Spleen (tissue), 11 donors: ENCODE results near the gene CPA5. TPM values are rescaled to one million over a fixed set of nuclear protein-coding genes. Genes with fewer than 3 reads are reported as not detected.

Source experiments
- DNase-seq: peaks from one replicate; pipeline ENCODE4 v3.0.0-alpha.2; 2020
- H3K27ac ChIP-seq, 8 donors: fragments of 200-600 bp; sonication (generic) in 7 of 8; 1 replicate in 4 of 8; 2 replicates in 4 of 8; pipeline versions ENCODE4 v1.5.0 to v1.8.0; 2016 to 2021; ENCODE audit warnings: inconsistent platforms in 4 of 8, mild to moderate bottlenecking in 4 of 8, moderate library complexity in 1 of 8
- H3K27me3 ChIP-seq, 7 donors: fragments of 200-600 bp; sonication (generic) in 6 of 7; replicated peaks in 1 of 7; 1 replicate in 4 of 7; 2 replicates in 3 of 7; pipeline versions ENCODE4 v1.5.0 to v1.8.0; 2016 to 2021; ENCODE audit warnings: inconsistent platforms in 3 of 7, mild to moderate bottlenecking in 1 of 7
- H3K36me3 ChIP-seq, 6 donors: fragments of 200-600 bp; sonication (generic) in 5 of 6; 1 replicate in 4 of 6; 2 replicates in 2 of 6; pipeline versions ENCODE4 v1.5.0 to v1.8.0; 2016 to 2021; ENCODE audit warnings: inconsistent platforms in 2 of 6
- H3K4me1 ChIP-seq, 6 donors: fragments of 200-600 bp; sonication (generic) in 5 of 6; 1 replicate in 3 of 6; 2 replicates in 3 of 6; pipeline versions ENCODE4 v1.5.0 to v1.8.0; 2016 to 2021; ENCODE audit warnings: inconsistent platforms in 3 of 6
- H3K4me3 ChIP-seq, 8 donors: fragments of 200-600 bp; sonication (generic) in 7 of 8; 1 replicate in 4 of 8; 2 replicates in 4 of 8; pipeline versions ENCODE4 v1.5.0 to v1.8.0; 2016 to 2021; ENCODE audit warnings: inconsistent platforms in 4 of 8, mild to moderate bottlenecking in 4 of 8, moderate library complexity in 2 of 8
- H3K9me3 ChIP-seq, 8 donors: fragments of 200-600 bp; sonication (generic) in 7 of 8; 1 replicate in 4 of 8; 2 replicates in 4 of 8; pipeline versions ENCODE4 v1.5.0 to v1.8.0; 2016 to 2021; ENCODE audit warnings: inconsistent platforms in 4 of 8
- CTCF ChIP-seq, 11 experiments: fragments of 200-600 bp in 7 of 11; fragments of 450-650 bp in 4 of 11; sonication (generic) in 4 of 11; IDR thresholded peaks in 8 of 11; conservative IDR thresholded peaks in 3 of 11; 1 replicate in 7 of 11; 2 replicates in 4 of 11; pipeline versions ENCODE4 v1.4.0 to v1.8.0; 2016 to 2021; ENCODE audit warnings: antibody characterized with exemption in 11 of 11, inconsistent platforms in 4 of 11, mild to moderate bottlenecking in 1 of 11
- POLR2A ChIP-seq, 3 donors: fragments of 450-650 bp; IDR thresholded peaks; one replicate each; pipeline ENCODE4 v1.5.1; 2017; ENCODE audit warnings: antibody characterized with exemption in 3 of 3, mild to moderate bottlenecking in 1 of 3
- POLR2AphosphoS5 ChIP-seq, 3 donors: sonication (generic); formaldehyde crosslinking; IDR thresholded peaks; one replicate each; pipeline ENCODE4 v1.5.1; 2017; ENCODE audit warnings: antibody characterized with exemption in 3 of 3
- WGBS, 5 donors: extraction: QIAGEN DNeasy Blood & Tissue Kit in 3 of 5; methylation state at CpG; one replicate each; pipeline versions ENCODE4 v1.1.5 to v1.1.7; 2013 to 2018; 5-methylcytosine and 5-hydroxymethylcytosine counted together
- intact Hi-C: fragments of 100-400 bp; cut with DNase I; formaldehyde crosslinking; loops from one replicate; pipeline ENCODE4 v1.15.0; 2023; ENCODE audit warnings: low total_unique reads
- polyA plus RNA-seq, 3 donors: library from polyadenylated mRNA; stranded (reverse); fragments of 200-250 nt; gene quantifications; one replicate each; pipeline ENCODE4 v1.2.1, GENCODE V29; 2013
- total RNA-seq, 7 donors: library from RNA; depleted of rRNA in 3 of 7; stranded (reverse); fragments of >200 nt in 3 of 7; fragmentation: NEBNext Ultra II Directional in 4 of 7; extraction: Animal tissue kit (Norgen Biotek cat#: 25700) in 4 of 7; gene quantifications; one replicate each; pipeline versions ENCODE4 v1.1.0 to v1.2.1, GENCODE V29; 2016 to 2021
- donor health status: healthy with polysubstance abuse.
- donor health status: DM: no; HTN: no; CAD: no; lungs with moderate emphysema.
- donor health status: DM: no; HTN: no; CAD: no.
- donor health status: Bipolar disorder and iron deficiency.
- donor health status: healthy.
- donor health status: DM: no; HTN: no; CAD: no.
- donor health status: DM: yes; HTN: yes; CAD: no.

The CPA5 gene
- total and polyA plus RNA-seq, 10 donors, result 0.26 to 3.6 (median 0.45) TPM; not detected in 6

- 80 to 94% (median 83%) methylated on average over 1 of the region's 1 CpG for WGBS, 5 donors
- no peak overlapping the region for H3K4me3 ChIP-seq
- H3K36me3 ChIP-seq, result peaks cover 0 to 33% (median 5%) of the 10 kb centered on the region in 6 donors
- no peak for TF ChIP-seq CTCF (IDR thresholded peaks at IDR 0.05 in 8 of 11, conservative IDR thresholded peaks at IDR 0.05 in 3 of 11)
- no peak for TF ChIP-seq POLR2AphosphoS5 (IDR thresholded peaks at IDR 0.05)
- no peak for TF ChIP-seq POLR2A (IDR thresholded peaks at IDR 0.05)
- intact Hi-C loops, result no loop called here
- no peaks in the 10 kb centered on the region for H3K4me1 ChIP-seq
- no peaks in the 10 kb centered on the region for H3K9me3 ChIP-seq
- no peak overlapping the region for H3K27ac ChIP-seq
- no peaks in the 10 kb centered on the region for H3K27me3 ChIP-seq
- DNase-seq, result no peak
These were observed 56.5 kb downstream of the CPA5 start for GRCh38 chr7:130401101-130401500.

GRCh38 chr7:130401578-130401977 is 57.0 kb downstream of the CPA5 start:
- Histone ChIP-seq H3K36me3 (peaks cover 0 to 33% (median 5%) of the 10 kb centered on the region in 6 donors), H3K4me3 (no peak overlapping the region), H3K27me3 (no peaks in the 10 kb centered on the region), H3K27ac (no peak overlapping the region), H3K9me3 (no peaks in the 10 kb centered on the region), H3K4me1 (no peaks in the 10 kb centered on the region)
- 78 to 92% (median 89%) methylated on average over 3 of the region's 3 CpGs for WGBS, 5 donors
- intact Hi-C loops, result no loop called here
- TF ChIP-seq POLR2AphosphoS5 (IDR thresholded peaks at IDR 0.05) (no peak), CTCF (IDR thresholded peaks at IDR 0.05 in 8 of 11, conservative IDR thresholded peaks at IDR 0.05 in 3 of 11) (no peak), POLR2A (IDR thresholded peaks at IDR 0.05) (no peak)
- DNase-seq, result no peak

GRCh38 chr7:130405003-130405402 is 60.4 kb downstream of the CPA5 start:
- Histone ChIP-seq H3K4me3 (no peak overlapping the region), H3K36me3 (peaks cover 0 to 26% (median 2%) of the 10 kb centered on the region in 6 donors), H3K27me3 (no peaks in the 10 kb centered on the region), H3K4me1 (no peaks in the 10 kb centered on the region), H3K27ac (no peak overlapping the region), H3K9me3 (no peaks in the 10 kb centered on the region)
- 87 to 94% (median 94%) methylated on average over 2 of the region's 2 CpGs for WGBS, 5 donors
- DNase-seq, result no peak
- no peak for TF ChIP-seq POLR2A (IDR thresholded peaks at IDR 0.05)
- no peak for TF ChIP-seq CTCF (IDR thresholded peaks at IDR 0.05 in 8 of 11, conservative IDR thresholded peaks at IDR 0.05 in 3 of 11)
- TF ChIP-seq POLR2AphosphoS5 (IDR thresholded peaks at IDR 0.05), result no peak
- intact Hi-C loops, result no loop called here

GRCh38 chr7:130409067-130409711 is 64.6 kb downstream of the CPA5 start:
- Histone ChIP-seq H3K27me3 (no peaks in the 10 kb centered on the region), H3K9me3 (no peaks in the 10 kb centered on the region), H3K27ac (no peak overlapping the region), H3K36me3 (peaks cover 0 to 9% (median 0%) of the 10 kb centered on the region in 6 donors), H3K4me1 (peaks cover 0 to 1% (median 0%) of the 10 kb centered on the region in 6 donors), H3K4me3 (no peak overlapping the region)
- DNase-seq, result no peak
- TF ChIP-seq POLR2AphosphoS5 (IDR thresholded peaks at IDR 0.05) (no peak), POLR2A (IDR thresholded peaks at IDR 0.05) (no peak), CTCF (IDR thresholded peaks at IDR 0.05 in 8 of 11, conservative IDR thresholded peaks at IDR 0.05 in 3 of 11) (no peak)
- intact Hi-C loops, result no loop called here
- 69 to 77% (median 71%) methylated on average over 3 of the region's 3 CpGs for WGBS, 5 donors
